GM12878 (cell line): ENCODE results near the gene SETDB1. TPM values are rescaled to one million over a fixed set of nuclear protein-coding genes. Genes with fewer than 3 reads are reported as not detected.

ENCODE experiments used
- CBX5 ChIP-seq: sonication (generic); IDR thresholded peaks from 2 replicates; pipeline ENCODE4 v1.6.1; 2016; ENCODE audit warnings: low read depth, moderate library complexity, mild to moderate bottlenecking, inconsistent platforms
- EGR1 ChIP-seq, 2 experiments: IDR thresholded peaks; 1 replicate in 1 of 2; 2 replicates in 1 of 2; pipeline ENCODE4 v1.6.1; 2011 to 2012; ENCODE audit warnings: low read depth in 2 of 2, low read length in 2 of 2, borderline replicate concordance in 1 of 2, mild to moderate bottlenecking in 1 of 2, moderate library complexity in 1 of 2
- ELK1 ChIP-seq: IDR thresholded peaks from 2 replicates; pipeline ENCODE4 v1.6.1; 2012; ENCODE audit warnings: low read depth, low read length, improper control_type of control experiment
- POU2F2 ChIP-seq: IDR thresholded peaks from 3 replicates; pipeline ENCODE4 v1.6.1; 2011; ENCODE audit warnings: low read depth, mild to moderate bottlenecking, low read length, borderline replicate concordance
- SREBF1 ChIP-seq: IDR thresholded peaks from 2 replicates; pipeline ENCODE4 v1.6.1; 2012; ENCODE audit warnings: mild to moderate bottlenecking, low read length
- STAT1 ChIP-seq: fragments of 450-650 bp; conservative IDR thresholded peaks from 2 replicates; pipeline ENCODE4 v1.6.1; 2014; ENCODE audit warnings: antibody characterized with exemption, mild to moderate bottlenecking
- TCF7 ChIP-seq: IDR thresholded peaks from 2 replicates; pipeline ENCODE4 v1.6.1; 2014; ENCODE audit warnings: antibody characterized with exemption, borderline replicate concordance
- polyA plus RNA-seq, 11 experiments: library from polyadenylated mRNA; depleted of rRNA in 4 of 11; unstranded in 6 of 11; stranded (reverse) in 5 of 11; fragments of >200 nt; fragmentation: Nextera tagmentation in 4 of 11; fragmentation: Illumina TruSeq in 1 of 11; extraction: Ambion mirVana in 4 of 11; extraction: Trizol in 1 of 11; gene quantifications; 1 replicate in 1 of 11; 2 replicates in 10 of 11; pipeline versions ENCODE4 v1.2.1 to v1.2.3, GENCODE V29; 2011 to 2016; ENCODE audit warnings: inconsistent platforms in 2 of 11, missing spikeins in 2 of 11, low read depth in 1 of 11
- total RNA-seq, 4 experiments: library from RNA; depleted of rRNA in 3 of 4; stranded (reverse); fragments of >200 nt in 3 of 4; fragmentation: Illumina TruSeq in 1 of 4; extraction: Trizol in 1 of 4; gene quantifications; 2 replicates each; pipeline versions ENCODE4 v1.2.1 to v1.2.3, GENCODE V29; 2013 to 2021
- TF ChIP-seq, protein P1 (sequence below): fragments of 150-350 bp; IDR thresholded peaks from 2 replicates; pipeline ENCODE4 v1.6.1; 2014; ENCODE audit warnings: mild to moderate bottlenecking, low read depth, low read length
- TF ChIP-seq, protein P2 (sequence below): fragments of 150-350 bp; IDR thresholded peaks from 2 replicates; pipeline ENCODE4 v1.6.1; 2016; ENCODE audit warnings: low read depth, low read length
- TF ChIP-seq, protein P3 (sequence below): IDR thresholded peaks from 2 replicates; pipeline ENCODE4 v1.6.1; 2012; ENCODE audit warnings: mild to moderate bottlenecking, low read depth, low read length
- TF ChIP-seq, protein P4 (sequence below): fragments of 450-650 bp; IDR thresholded peaks from 2 replicates; pipeline ENCODE4 v1.6.1; 2017; ENCODE audit warnings: mild to moderate bottlenecking, moderate library complexity

SETDB1 gene
- total and polyA plus RNA-seq, 10 of the 15 experiments (the other 5 are each of a cell fraction or from before 2014, with no cell fraction given), result 14.3 to 56.7 (median 35.7) TPM

DNA sequence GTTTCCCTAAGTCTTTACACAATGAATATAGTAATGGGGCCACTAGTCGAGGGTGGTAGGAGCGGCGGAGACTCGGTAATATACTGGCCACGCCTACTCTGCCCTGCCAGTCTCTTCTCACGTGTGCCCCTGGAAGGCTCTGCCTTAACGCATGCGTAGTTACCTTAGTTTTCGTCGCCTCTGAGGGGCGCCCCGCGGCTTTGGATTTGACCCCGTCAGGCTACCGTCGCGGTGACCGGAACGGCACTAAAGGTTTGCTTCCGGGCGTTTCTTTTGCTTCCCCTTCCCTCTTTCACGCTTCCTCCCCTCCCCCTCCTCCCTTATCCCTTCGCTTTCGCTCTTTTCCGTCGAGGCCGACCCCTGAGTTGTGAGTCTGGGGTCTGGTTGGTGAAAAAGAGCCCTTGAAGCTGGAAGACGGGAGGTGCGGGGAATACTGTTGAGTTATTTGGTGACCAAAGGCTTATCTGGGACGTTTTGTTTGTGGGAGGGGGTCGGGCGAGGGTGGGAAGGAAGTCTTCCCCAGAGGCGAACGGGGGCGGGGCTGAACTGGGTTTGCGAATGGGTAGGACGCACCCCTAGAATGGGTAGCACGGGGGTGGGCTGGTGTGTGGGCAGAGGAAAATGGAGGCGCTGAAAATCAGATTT, at the start of gene SETDB1 (continued):
- TF ChIP-seq EGR1 (IDR thresholded peaks at IDR 0.05; ENCODE audit: borderline replicate concordance in 1 of 2, low read depth in 2 of 2, low read length in 2 of 2), result peak in 1 of 2 experiments; percentile 73; a peak in 1 of 3 replicates
- TF ChIP-seq SREBF1, result no peak
- peak; percentile 38; the same call in 1 of the 2 replicates for TF ChIP-seq STAT1
- TF ChIP-seq, protein P1, sequence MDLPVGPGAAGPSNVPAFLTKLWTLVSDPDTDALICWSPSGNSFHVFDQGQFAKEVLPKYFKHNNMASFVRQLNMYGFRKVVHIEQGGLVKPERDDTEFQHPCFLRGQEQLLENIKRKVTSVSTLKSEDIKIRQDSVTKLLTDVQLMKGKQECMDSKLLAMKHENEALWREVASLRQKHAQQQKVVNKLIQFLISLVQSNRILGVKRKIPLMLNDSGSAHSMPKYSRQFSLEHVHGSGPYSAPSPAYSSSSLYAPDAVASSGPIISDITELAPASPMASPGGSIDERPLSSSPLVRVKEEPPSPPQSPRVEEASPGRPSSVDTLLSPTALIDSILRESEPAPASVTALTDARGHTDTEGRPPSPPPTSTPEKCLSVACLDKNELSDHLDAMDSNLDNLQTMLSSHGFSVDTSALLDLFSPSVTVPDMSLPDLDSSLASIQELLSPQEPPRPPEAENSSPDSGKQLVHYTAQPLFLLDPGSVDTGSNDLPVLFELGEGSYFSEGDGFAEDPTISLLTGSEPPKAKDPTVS, result 0 out of 2 replicates have a peak, but pooled peaks have one; percentile 38
- TF ChIP-seq, protein P2, sequence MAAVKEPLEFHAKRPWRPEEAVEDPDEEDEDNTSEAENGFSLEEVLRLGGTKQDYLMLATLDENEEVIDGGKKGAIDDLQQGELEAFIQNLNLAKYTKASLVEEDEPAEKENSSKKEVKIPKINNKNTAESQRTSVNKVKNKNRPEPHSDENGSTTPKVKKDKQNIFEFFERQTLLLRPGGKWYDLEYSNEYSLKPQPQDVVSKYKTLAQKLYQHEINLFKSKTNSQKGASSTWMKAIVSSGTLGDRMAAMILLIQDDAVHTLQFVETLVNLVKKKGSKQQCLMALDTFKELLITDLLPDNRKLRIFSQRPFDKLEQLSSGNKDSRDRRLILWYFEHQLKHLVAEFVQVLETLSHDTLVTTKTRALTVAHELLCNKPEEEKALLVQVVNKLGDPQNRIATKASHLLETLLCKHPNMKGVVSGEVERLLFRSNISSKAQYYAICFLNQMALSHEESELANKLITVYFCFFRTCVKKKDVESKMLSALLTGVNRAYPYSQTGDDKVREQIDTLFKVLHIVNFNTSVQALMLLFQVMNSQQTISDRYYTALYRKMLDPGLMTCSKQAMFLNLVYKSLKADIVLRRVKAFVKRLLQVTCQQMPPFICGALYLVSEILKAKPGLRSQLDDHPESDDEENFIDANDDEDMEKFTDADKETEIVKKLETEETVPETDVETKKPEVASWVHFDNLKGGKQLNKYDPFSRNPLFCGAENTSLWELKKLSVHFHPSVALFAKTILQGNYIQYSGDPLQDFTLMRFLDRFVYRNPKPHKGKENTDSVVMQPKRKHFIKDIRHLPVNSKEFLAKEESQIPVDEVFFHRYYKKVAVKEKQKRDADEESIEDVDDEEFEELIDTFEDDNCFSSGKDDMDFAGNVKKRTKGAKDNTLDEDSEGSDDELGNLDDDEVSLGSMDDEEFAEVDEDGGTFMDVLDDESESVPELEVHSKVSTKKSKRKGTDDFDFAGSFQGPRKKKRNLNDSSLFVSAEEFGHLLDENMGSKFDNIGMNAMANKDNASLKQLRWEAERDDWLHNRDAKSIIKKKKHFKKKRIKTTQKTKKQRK, result no peak
- TF ChIP-seq, protein P3, sequence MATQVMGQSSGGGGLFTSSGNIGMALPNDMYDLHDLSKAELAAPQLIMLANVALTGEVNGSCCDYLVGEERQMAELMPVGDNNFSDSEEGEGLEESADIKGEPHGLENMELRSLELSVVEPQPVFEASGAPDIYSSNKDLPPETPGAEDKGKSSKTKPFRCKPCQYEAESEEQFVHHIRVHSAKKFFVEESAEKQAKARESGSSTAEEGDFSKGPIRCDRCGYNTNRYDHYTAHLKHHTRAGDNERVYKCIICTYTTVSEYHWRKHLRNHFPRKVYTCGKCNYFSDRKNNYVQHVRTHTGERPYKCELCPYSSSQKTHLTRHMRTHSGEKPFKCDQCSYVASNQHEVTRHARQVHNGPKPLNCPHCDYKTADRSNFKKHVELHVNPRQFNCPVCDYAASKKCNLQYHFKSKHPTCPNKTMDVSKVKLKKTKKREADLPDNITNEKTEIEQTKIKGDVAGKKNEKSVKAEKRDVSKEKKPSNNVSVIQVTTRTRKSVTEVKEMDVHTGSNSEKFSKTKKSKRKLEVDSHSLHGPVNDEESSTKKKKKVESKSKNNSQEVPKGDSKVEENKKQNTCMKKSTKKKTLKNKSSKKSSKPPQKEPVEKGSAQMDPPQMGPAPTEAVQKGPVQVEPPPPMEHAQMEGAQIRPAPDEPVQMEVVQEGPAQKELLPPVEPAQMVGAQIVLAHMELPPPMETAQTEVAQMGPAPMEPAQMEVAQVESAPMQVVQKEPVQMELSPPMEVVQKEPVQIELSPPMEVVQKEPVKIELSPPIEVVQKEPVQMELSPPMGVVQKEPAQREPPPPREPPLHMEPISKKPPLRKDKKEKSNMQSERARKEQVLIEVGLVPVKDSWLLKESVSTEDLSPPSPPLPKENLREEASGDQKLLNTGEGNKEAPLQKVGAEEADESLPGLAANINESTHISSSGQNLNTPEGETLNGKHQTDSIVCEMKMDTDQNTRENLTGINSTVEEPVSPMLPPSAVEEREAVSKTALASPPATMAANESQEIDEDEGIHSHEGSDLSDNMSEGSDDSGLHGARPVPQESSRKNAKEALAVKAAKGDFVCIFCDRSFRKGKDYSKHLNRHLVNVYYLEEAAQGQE, result no peak
- TF ChIP-seq TCF7, result no peak
- TF ChIP-seq, protein P4, sequence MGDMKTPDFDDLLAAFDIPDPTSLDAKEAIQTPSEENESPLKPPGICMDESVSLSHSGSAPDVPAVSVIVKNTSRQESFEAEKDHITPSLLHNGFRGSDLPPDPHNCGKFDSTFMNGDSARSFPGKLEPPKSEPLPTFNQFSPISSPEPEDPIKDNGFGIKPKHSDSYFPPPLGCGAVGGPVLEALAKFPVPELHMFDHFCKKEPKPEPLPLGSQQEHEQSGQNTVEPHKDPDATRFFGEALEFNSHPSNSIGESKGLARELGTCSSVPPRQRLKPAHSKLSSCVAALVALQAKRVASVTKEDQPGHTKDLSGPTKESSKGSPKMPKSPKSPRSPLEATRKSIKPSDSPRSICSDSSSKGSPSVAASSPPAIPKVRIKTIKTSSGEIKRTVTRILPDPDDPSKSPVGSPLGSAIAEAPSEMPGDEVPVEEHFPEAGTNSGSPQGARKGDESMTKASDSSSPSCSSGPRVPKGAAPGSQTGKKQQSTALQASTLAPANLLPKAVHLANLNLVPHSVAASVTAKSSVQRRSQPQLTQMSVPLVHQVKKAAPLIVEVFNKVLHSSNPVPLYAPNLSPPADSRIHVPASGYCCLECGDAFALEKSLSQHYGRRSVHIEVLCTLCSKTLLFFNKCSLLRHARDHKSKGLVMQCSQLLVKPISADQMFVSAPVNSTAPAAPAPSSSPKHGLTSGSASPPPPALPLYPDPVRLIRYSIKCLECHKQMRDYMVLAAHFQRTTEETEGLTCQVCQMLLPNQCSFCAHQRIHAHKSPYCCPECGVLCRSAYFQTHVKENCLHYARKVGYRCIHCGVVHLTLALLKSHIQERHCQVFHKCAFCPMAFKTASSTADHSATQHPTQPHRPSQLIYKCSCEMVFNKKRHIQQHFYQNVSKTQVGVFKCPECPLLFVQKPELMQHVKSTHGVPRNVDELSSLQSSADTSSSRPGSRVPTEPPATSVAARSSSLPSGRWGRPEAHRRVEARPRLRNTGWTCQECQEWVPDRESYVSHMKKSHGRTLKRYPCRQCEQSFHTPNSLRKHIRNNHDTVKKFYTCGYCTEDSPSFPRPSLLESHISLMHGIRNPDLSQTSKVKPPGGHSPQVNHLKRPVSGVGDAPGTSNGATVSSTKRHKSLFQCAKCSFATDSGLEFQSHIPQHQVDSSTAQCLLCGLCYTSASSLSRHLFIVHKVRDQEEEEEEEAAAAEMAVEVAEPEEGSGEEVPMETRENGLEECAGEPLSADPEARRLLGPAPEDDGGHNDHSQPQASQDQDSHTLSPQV, result no peak
- no peak; the same call in 2 of the 3 replicates for TF ChIP-seq POU2F2
- TF ChIP-seq CBX5, result no peak
- peak; percentile 83 for TF ChIP-seq ELK1
